ENCODE measurements around the gene MDM4. TPM values are rescaled to one million over a fixed set of nuclear protein-coding genes. Genes with fewer than 3 reads are reported as not detected.

The MDM4 gene
- polyA plus RNA-seq, 12 donors, result 15.5 to 296 (median 39.9) TPM

- DNase-seq, result no peak
Observed at GRCh38 chr1:204602111-204602579, 85.9 kb downstream of the MDM4 start.

- DNase-seq, result no peak
Observed at GRCh38 chr1:204602871-204603542, 86.8 kb downstream of the MDM4 start.

GRCh38 chr1:204605791-204606190, 89.6 kb downstream of the MDM4 start:
- DNase-seq, result no peak

Other genes with a start within 250 kb of the MDM4 start
- gene PLEKHA6, start 156.5 kb upstream of the MDM4 start, polyA plus RNA-seq (ENCODE audit: insufficient read length in 12 of 12), result 10 to 100 TPM in 2 of 12 donors, 1 to 10 TPM in 9, not detected in 1; 2.2 to 18.5 (median 4.3) TPM
- gene PPP1R15B, start 104.6 kb upstream of the MDM4 start, polyA plus RNA-seq (ENCODE audit: insufficient read length in 12 of 12), result 10 to 100 TPM; 25.8 to 79.9 (median 29.4) TPM
- 10 to 100 TPM in 11 of 12 donors, not detected in 1; 20.5 to 41.1 (median 28.5) TPM for gene PIK3C2B, start 21.6 kb upstream of the MDM4 start, polyA plus RNA-seq (ENCODE audit: insufficient read length in 12 of 12)
- gene LRRN2, start 169.3 kb downstream of the MDM4 start, polyA plus RNA-seq (ENCODE audit: insufficient read length in 12 of 12), result 1 to 10 TPM in 11 of 12 donors, not detected in 1; 3.7 to 8.5 (median 5.8) TPM